Tibial nerve (tissue), 4 donors: ENCODE data around the gene NLRP6. TPM values are rescaled to one million over a fixed set of nuclear protein-coding genes. Genes with fewer than 3 reads are reported as not detected.

Experiments used
- DNase-seq, 2 donors: peaks; one replicate each; pipeline ENCODE4 v3.0.0-alpha.2; 2019; ENCODE audit warnings: low spot score in 2 of 2
- H3K27ac ChIP-seq, 4 donors: fragments of 200-600 bp; sonication (generic) in 3 of 4; one replicate each; pipeline ENCODE4 v1.5.1; 2017 to 2019; ENCODE audit warnings: mild to moderate bottlenecking in 1 of 4
- H3K27me3 ChIP-seq, 2 donors: fragments of 200-600 bp; sonication (generic) in 1 of 2; one replicate each; pipeline versions ENCODE4 v1.5.1 to v1.6.0; 2017 to 2019
- H3K36me3 ChIP-seq, 3 donors: fragments of 200-600 bp; sonication (generic); one replicate each; pipeline ENCODE4 v1.5.1; 2018 to 2019
- H3K4me1 ChIP-seq, 4 donors: fragments of 200-600 bp; sonication (generic) in 3 of 4; one replicate each; pipeline ENCODE4 v1.5.1; 2017 to 2019
- H3K4me3 ChIP-seq, 4 donors: fragments of 200-600 bp; sonication (generic) in 3 of 4; one replicate each; pipeline ENCODE4 v1.5.1; 2017 to 2019; ENCODE audit warnings: mild to moderate bottlenecking in 1 of 4, moderate library complexity in 1 of 4
- H3K9me3 ChIP-seq, 4 donors: fragments of 200-600 bp; sonication (generic) in 3 of 4; one replicate each; pipeline ENCODE4 v1.5.1; 2017 to 2019
- EP300 ChIP-seq, 2 donors: sonication (generic); formaldehyde crosslinking; IDR thresholded peaks; one replicate each; pipeline ENCODE4 v1.6.1; 2017; ENCODE audit warnings: antibody characterized with exemption in 2 of 2, mild to moderate bottlenecking in 1 of 2
- POLR2A ChIP-seq, 2 donors: fragments of 450-650 bp; IDR thresholded peaks; one replicate each; pipeline ENCODE4 v1.6.1; 2017; ENCODE audit warnings: antibody characterized with exemption in 2 of 2, mild to moderate bottlenecking in 2 of 2, moderate library complexity in 2 of 2
- WGBS, 2 donors: methylation state at CpG; one replicate each; pipeline ENCODE4 v1.1.5; 2018; 5-methylcytosine and 5-hydroxymethylcytosine counted together
- total RNA-seq, 4 donors: library from RNA; depleted of rRNA; stranded (reverse); fragments of >200 nt; gene quantifications; one replicate each; pipeline ENCODE4 v1.1.0, GENCODE V29; 2016
- TF ChIP-seq, protein P1 (sequence below), 5 experiments: fragments of 200-600 bp in 3 of 5; fragments of 450-650 bp in 2 of 5; sonication (generic) in 3 of 5; IDR thresholded peaks; one replicate each; pipeline ENCODE4 v1.5.1; 2016 to 2019; ENCODE audit warnings: antibody characterized with exemption in 5 of 5, mild to moderate bottlenecking in 3 of 5, moderate library complexity in 2 of 5

The NLRP6 gene
- total RNA-seq = 1 to 10 TPM; 1.0 to 3.3 (median 1.7) TPM

DNA sequence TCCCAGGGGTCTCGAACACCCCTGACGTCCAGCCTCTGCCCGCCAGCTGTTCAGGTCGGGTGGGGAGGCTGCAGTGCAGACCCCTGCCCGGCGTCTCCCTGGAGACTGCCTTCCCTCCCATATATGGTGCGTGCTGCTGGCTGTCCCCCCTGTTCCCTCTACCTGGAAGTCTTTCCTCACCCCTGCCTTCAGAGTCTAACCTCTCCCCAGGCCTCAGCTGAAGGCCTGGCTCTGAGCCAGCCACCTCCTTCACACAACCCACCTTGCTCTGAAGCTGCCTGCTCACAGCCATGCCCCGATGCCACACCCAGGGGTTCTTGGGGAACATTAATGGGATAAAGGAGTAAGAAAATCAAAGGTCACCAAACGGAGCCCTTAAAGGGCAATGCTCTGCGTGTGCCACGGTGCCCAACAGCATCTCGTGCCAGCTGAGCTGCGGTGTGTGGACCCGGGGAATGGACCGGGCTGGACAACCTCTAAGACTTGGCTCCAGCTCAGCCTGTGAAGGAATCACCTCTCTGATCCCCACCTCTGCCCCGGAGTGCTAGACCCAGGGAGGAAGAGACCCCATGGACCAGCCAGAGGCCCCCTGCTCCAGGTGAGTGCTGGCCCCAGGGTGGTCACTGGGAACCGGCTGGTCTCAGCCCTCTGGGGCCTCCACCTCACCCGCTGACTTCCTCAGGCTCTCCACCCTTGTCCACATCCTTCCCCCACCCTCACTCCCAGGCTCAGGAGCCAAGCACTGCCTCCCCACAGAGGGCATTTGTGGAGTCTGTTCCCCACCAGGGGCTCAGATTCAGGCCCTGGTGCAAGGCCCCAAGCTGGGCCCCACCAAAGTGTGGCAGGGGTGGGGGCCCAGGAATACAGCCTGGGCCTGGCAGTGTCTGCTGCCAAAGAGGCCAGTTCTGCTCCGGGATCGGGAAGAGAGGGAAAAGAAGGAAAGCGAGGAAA, at the start of gene NLRP6:
TSS of gene NLRP6 (plus strand) at position 407 of the 951 bp plus-strand sequence. CDS start at position 570, 163 bp downstream.
- Histone ChIP-seq H3K27me3 (peaks cover 4 to 54% of the 10 kb centered on the region in 2 donors), H3K9me3 (peaks cover 0 to 4% (median 0%) of the 10 kb centered on the region in 4 donors), H3K36me3 (no peaks in the 10 kb centered on the region), H3K4me3 (peak within 1 kb of the TSS in 2 of 4 donors; percentile 37 to 62), H3K4me1 (peaks cover 0 to 30% (median 24%) of the 10 kb centered on the region in 4 donors), H3K27ac (peak within 1 kb of the TSS in 1 of 4 donors; percentile 71)
- TF ChIP-seq EP300 (IDR thresholded peaks at IDR 0.05) = no peak
- TF ChIP-seq, protein P1, sequence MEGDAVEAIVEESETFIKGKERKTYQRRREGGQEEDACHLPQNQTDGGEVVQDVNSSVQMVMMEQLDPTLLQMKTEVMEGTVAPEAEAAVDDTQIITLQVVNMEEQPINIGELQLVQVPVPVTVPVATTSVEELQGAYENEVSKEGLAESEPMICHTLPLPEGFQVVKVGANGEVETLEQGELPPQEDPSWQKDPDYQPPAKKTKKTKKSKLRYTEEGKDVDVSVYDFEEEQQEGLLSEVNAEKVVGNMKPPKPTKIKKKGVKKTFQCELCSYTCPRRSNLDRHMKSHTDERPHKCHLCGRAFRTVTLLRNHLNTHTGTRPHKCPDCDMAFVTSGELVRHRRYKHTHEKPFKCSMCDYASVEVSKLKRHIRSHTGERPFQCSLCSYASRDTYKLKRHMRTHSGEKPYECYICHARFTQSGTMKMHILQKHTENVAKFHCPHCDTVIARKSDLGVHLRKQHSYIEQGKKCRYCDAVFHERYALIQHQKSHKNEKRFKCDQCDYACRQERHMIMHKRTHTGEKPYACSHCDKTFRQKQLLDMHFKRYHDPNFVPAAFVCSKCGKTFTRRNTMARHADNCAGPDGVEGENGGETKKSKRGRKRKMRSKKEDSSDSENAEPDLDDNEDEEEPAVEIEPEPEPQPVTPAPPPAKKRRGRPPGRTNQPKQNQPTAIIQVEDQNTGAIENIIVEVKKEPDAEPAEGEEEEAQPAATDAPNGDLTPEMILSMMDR (IDR thresholded peaks at IDR 0.05) = no peak
- no peak for TF ChIP-seq POLR2A (IDR thresholded peaks at IDR 0.05)
- peak in 1 of 2 donors; percentile 12 for DNase-seq
- 69 to 82% methylated on average over 15 to 21 of the region's 21 CpGs for WGBS, 2 donors

DNA sequence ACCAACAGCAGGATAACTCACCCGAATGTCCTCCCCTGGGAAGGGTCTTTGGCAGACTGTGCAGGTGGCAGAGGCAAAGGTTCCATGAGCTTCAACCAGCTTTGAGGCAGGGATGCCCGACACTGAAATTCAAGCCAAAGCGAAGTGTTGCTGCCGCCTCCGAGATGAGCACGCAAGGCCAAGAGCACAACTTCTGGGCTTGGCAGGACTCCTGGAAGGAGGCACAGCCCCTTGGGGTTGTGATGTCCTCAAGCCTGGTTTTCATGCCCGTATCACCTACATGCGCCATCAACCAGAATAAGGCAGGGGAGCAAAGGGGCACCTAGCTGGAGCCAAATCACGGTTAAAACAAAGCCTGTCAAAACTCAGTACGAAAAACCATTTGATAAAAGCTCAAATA, 47.8 kb upstream of the NLRP6 start:
- Histone ChIP-seq H3K36me3 (peaks cover 0 to 25% (median 0%) of the 10 kb centered on the region in 3 donors), H3K9me3 (no peaks in the 10 kb centered on the region), H3K4me3 (no peak overlapping the region), H3K27me3 (no peaks in the 10 kb centered on the region), H3K27ac (no peak overlapping the region), H3K4me1 (peaks cover 0 to 13% (median 3%) of the 10 kb centered on the region in 4 donors)
- no peak for DNase-seq
- WGBS, 2 donors = 93 to 95% methylated on average over 10 of the region's 10 CpGs
- TF ChIP-seq POLR2A (IDR thresholded peaks at IDR 0.05) = no peak
- no peak for TF ChIP-seq EP300 (IDR thresholded peaks at IDR 0.05)
- TF ChIP-seq, protein P1 (IDR thresholded peaks at IDR 0.05) = no peak

DNA sequence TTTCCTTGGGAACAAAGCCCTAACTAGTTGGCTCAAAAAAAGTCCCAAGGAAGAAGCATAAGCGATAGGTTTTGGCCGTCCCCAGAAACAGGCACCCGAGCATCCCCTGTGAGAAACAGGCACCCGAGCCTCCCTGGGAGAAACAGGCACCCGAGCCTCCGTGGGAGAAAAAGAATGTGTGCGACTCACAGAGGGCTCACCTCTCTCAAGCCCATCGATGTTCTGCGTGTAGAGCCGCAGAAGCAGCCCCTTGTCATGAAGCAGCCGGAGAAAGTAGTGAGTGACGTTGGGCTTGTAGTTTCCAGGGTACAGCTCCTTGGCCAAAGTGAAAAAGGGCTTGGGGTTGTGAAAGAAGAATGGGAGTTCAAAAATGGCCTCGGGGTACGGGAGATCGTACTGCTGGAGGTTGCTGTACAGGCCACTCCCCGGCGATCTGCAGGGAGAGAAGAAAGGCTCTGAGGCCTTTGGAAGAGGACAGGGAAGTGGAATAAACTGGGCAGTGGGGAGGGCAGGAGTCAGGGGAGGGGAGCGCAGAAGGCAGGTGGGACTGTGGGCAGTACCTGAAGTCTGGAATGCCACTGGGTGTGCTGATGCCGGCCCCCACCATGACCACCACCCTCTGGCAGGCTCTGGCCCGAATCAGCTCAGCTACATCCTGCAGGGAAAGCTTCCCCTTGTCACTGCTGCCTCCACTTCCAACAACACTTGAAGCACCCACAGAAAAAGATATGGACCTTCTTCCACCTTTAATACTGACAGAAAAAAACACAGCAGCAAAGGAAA, 45.2 kb upstream of the NLRP6 start:
- WGBS, 2 donors = 81 to 84% methylated on average over 20 of the region's 20 CpGs
- no peak for TF ChIP-seq EP300 (IDR thresholded peaks at IDR 0.05)
- TF ChIP-seq, protein P1 (IDR thresholded peaks at IDR 0.05) = no peak
- no peak for TF ChIP-seq POLR2A (IDR thresholded peaks at IDR 0.05)
- no peaks in the 10 kb centered on the region for H3K9me3 ChIP-seq
- H3K4me3 ChIP-seq = no peak overlapping the region
- H3K27ac ChIP-seq = no peak overlapping the region
- peaks cover 0 to 24% (median 10%) of the 10 kb centered on the region in 4 donors for H3K4me1 ChIP-seq
- H3K27me3 ChIP-seq = no peaks in the 10 kb centered on the region
- DNase-seq = no peak
- H3K36me3 ChIP-seq = peaks cover 0 to 25% (median 0%) of the 10 kb centered on the region in 3 donors

DNA sequence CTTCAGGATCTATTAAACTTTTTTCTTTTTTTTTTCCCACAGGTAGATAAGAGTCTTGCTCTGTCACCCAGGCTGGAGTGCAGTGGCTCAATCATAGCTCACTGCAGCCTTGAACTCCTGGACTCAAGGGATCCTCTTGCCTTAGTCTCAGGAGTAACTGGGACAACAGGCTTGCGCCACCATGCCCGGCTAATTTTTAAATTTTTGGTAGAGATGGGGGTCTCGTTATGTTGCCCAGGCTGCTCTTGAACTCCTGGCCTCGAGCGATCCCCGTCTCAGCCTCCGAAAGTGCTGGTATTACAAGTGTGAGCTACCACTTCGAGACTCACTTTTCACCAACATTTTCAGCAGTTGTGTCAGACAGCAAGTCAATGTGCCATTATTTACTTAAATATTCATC, 43.0 kb upstream of the NLRP6 start:
- DNase-seq = no peak
- peaks cover 0 to 42% (median 16%) of the 10 kb centered on the region in 4 donors for H3K4me1 ChIP-seq
- peak overlapping the region; percentile 80 to 93 (median 83) for H3K4me3 ChIP-seq
- no peaks in the 10 kb centered on the region for H3K27me3 ChIP-seq
- no peaks in the 10 kb centered on the region for H3K9me3 ChIP-seq
- peak overlapping the region in 2 of 4 donors; percentile 91 to 95 for H3K27ac ChIP-seq
- 82 to 86% methylated on average over 8 of the region's 8 CpGs for WGBS, 2 donors
- TF ChIP-seq POLR2A (IDR thresholded peaks at IDR 0.05) (no peak), EP300 (IDR thresholded peaks at IDR 0.05) (no peak)
- TF ChIP-seq, protein P1 (IDR thresholded peaks at IDR 0.05) = no peak
- H3K36me3 ChIP-seq = peaks cover 0 to 30% (median 0%) of the 10 kb centered on the region in 3 donors
